Measurements from ENCODE around the gene SFTA2.
"Not testable (repeated sequence)": the region's sequence is repeated elsewhere in the genome, so short reads cannot be mapped to it uniquely, and the experiment has no call there.

DNA sequence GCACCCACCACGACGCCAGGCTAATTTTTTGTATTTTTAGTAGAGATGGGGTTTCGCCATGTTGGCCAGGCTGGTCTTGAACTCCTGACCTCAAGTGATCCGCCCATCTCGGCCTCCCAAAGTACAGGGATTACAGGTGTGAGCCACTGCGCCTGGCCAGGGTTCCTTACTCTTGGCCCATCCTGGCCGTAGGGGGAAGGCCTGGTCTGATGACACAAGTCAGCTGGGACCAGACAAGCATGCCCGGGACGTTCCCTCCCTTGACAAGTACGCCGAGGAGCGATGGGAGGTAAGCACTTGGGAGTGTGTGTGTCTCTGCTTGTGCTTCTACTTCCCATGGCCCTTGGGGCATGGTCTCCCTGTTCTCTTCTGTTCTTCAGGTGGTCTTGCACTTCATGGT is 21.5 kb downstream of the SFTA2 start:
- not testable (repeated sequence) for TF ChIP-seq ZNF274 (IDR thresholded peaks at IDR 0.05; ENCODE audit: low read depth, low read length); YY1 (IDR thresholded peaks at IDR 0.05; ENCODE audit: insufficient read depth, insufficient read length)

All from NT2/D1 (cell line).